CD4-positive, alpha-beta T cell (primary cell): Measurements from ENCODE around the gene HEATR5B. TPM values are rescaled to one million over a fixed set of nuclear protein-coding genes. Genes with fewer than 3 reads are reported as not detected.

ENCODE experiments used
- ATAC-seq: fragments of 200-7000 bp; cut with Tn5 transposase; one replicate; pipeline ENCODE4 v1.10.0; 2022; ENCODE audit warnings: mild to moderate bottlenecking; ENCODE audit not compliant: poor library complexity
- CTCF ChIA-PET: fragments of 350-600 bp; sonication (Branson Sonifier 250); formaldehyde crosslinking; loops from one replicate; lab custom pipeline; 2021; ENCODE audit warnings: antibody characterized with exemption, inconsistent platforms; lab: Charles Lee
- POLR2A ChIA-PET: fragments of 350-600 bp; sonication (Branson Sonifier 250); formaldehyde crosslinking; loops from one replicate; lab custom pipeline; 2021; ENCODE audit warnings: antibody characterized with exemption, inconsistent platforms; lab: Charles Lee
- DNase-seq, 14 experiments: peaks; one replicate each; pipeline ENCODE4 v3.0.0-alpha.2; 2013 to 2020; ENCODE audit warnings: mixed read lengths in 2 of 14
- H3K27ac ChIP-seq, 2 donors: one replicate each; pipeline versions ENCODE4 v1.5.1 to v1.7.0; 2013; ENCODE audit warnings: low read length in 2 of 2, low read depth in 1 of 2, mild to moderate bottlenecking in 1 of 2
- H3K27me3 ChIP-seq, 2 experiments: 1 replicate in 1 of 2; 2 replicates in 1 of 2; pipeline versions ENCODE4 v1.6.1 to v1.7.0; 2013; ENCODE audit warnings: low read length in 2 of 2, control low read depth in 1 of 2, mild to moderate bottlenecking in 1 of 2, moderate library complexity in 1 of 2; ENCODE audit not compliant: insufficient read depth in 2 of 2, control insufficient read depth in 1 of 2
- H3K36me3 ChIP-seq: one replicate; pipeline ENCODE4 v1.6.1; 2013; ENCODE audit warnings: low read length, control low read depth; ENCODE audit not compliant: insufficient read depth
- H3K4me1 ChIP-seq: one replicate; pipeline ENCODE4 v1.6.1; 2013; ENCODE audit warnings: low read length, control low read depth; ENCODE audit not compliant: insufficient read depth
- H3K4me3 ChIP-seq: one replicate; pipeline ENCODE4 v1.5.1; 2013; ENCODE audit warnings: mild to moderate bottlenecking, low read length, moderate library complexity
- H3K9me3 ChIP-seq, 2 experiments: 1 replicate in 1 of 2; 2 replicates in 1 of 2; pipeline versions ENCODE4 v1.6.1 to v1.7.0; 2013; ENCODE audit warnings: low read length in 2 of 2, mild to moderate bottlenecking in 2 of 2, control low read depth in 1 of 2, moderate library complexity in 1 of 2; ENCODE audit not compliant: control insufficient read depth in 1 of 2, insufficient read depth in 1 of 2
- H3K27ac Mint-ChIP-seq: one replicate; pipeline ENCODE4 v1.8.0; 2020; ENCODE audit warnings: mixed read lengths
- H3K27me3 Mint-ChIP-seq: one replicate; pipeline ENCODE4 v1.8.0; 2021; ENCODE audit warnings: mixed read lengths
- H3K36me3 Mint-ChIP-seq: one replicate; pipeline ENCODE4 v1.8.0; 2021; ENCODE audit warnings: low read depth, mixed read lengths
- H3K4me1 Mint-ChIP-seq: one replicate; pipeline ENCODE4 v1.8.0; 2021; ENCODE audit warnings: low read depth, mixed read lengths
- H3K4me3 Mint-ChIP-seq: one replicate; pipeline ENCODE4 v1.8.0; 2020; ENCODE audit warnings: mild to moderate bottlenecking, mixed read lengths
- H3K9me3 Mint-ChIP-seq: one replicate; pipeline ENCODE4 v1.8.0; 2020; ENCODE audit warnings: mixed read lengths
- CTCF ChIP-seq: fragments of 200-600 bp; IDR thresholded peaks from one replicate; pipeline ENCODE4 v1.8.0; 2022; ENCODE audit warnings: antibody characterized with exemption, mild to moderate bottlenecking
- intact Hi-C, 2 experiments: fragments of 100-400 bp; cut with DNase I in 1 of 2; cut with micrococcal nuclease in 1 of 2; formaldehyde crosslinking; loops; one replicate each; pipeline versions ENCODE4 v1.15.1 to v1.9.0; 2023 to 2025; cut with DNase I, micrococcal nuclease
- polyA plus RNA-seq, 2 donors: library from polyadenylated mRNA; unstranded; fragments of 120-200 nt; gene quantifications; one replicate each; pipeline ENCODE4 v1.2.1, GENCODE V29; 2013
- total RNA-seq, 174 experiments: library from RNA in 2 of 174; stranded (reverse) in 2 of 174; gene quantifications; one replicate each; pipeline ENCODE4 v1.2.3 and lab custom pipeline; 2021 to 2026

Gene HEATR5B
- total RNA-seq, result 10 to 100 TPM; 23.4 to 23.9 TPM
- 42.7 TPM for polyA plus RNA-seq (2013, experiment 1 of 2)
- 36.1 TPM for polyA plus RNA-seq (2013, experiment 2 of 2)
- total RNA-seq (lab: John Stamatoyannopoulos, UW), result 23.2 to 209 (median 116) reads per million in 172 experiments

- no peak within 1 kb of the TSS for H3K27ac Mint-ChIP-seq
- H3K27me3 ChIP-seq, result no peaks in the 10 kb centered on the region
- no peaks in the 10 kb centered on the region for H3K27me3 Mint-ChIP-seq
- H3K9me3 ChIP-seq, result no peaks in the 10 kb centered on the region
- POLR2A ChIA-PET, result interaction anchor here (0.8 to 2.2 kb wide), 9 partner anchors 8 to 148 kb away, joined by 3 to 16 read pairs (median 4); partner anchors contain the start of genes CEBPZ, CEBPZOS, EIF2AK2 and NDUFAF7
- CTCF ChIA-PET, result interaction anchor here (1.4 to 1.7 kb wide), 2 partner anchors 12 to 14 kb away, joined by 3 to 4 read pairs; no protein-coding TSS in a partner anchor
- H3K4me1 Mint-ChIP-seq, result no peaks in the 10 kb centered on the region
- DNase-seq (peak; percentile 80 to 98 (median 89)), ATAC-seq (peak; percentile 84)
- no peaks in the 10 kb centered on the region for H3K9me3 Mint-ChIP-seq
- peak within 1 kb of the TSS; percentile 77 to 82 for H3K27ac ChIP-seq
- peak within 1 kb of the TSS; percentile 94 for H3K4me3 ChIP-seq
- H3K4me3 Mint-ChIP-seq, result no peak within 1 kb of the TSS
- peaks cover 23% of the 10 kb centered on the region for H3K36me3 ChIP-seq
- peaks cover 42% of the 10 kb centered on the region for H3K4me1 ChIP-seq
- no peak for TF ChIP-seq CTCF
- peaks cover 25% of the 10 kb centered on the region for H3K36me3 Mint-ChIP-seq
- intact Hi-C loops, result loop anchor here (5.0 to 10.0 kb wide), 5 partner anchors 111 to 1661 kb away; partner anchors contain the start of genes ATL2 (in 1 of the 2), CEBPZ (in 1 of the 2), CEBPZOS (in 1 of the 2) and NDUFAF7 (in 1 of the 2)
Measured at GRCh38 chr2:37083873-37084794, at the start of gene HEATR5B, which contains the start of gene GPATCH11. TSS of gene HEATR5B (minus strand) at chr2:37084372. CDS start at chr2:37083414, 958 bp downstream. TSS of gene GPATCH11 (plus strand) at chr2:37084518. CDS start at chr2:37088382, 3,864 bp downstream.

GRCh38 chr2:37132914-37133313 is 48.7 kb upstream of the HEATR5B start:
- Histone ChIP-seq H3K4me1 (no peaks in the 10 kb centered on the region), H3K27ac (no peak overlapping the region), H3K9me3 (no peaks in the 10 kb centered on the region), H3K4me3 (no peak overlapping the region), H3K36me3 (peaks cover 89% of the 10 kb centered on the region), H3K27me3 (no peaks in the 10 kb centered on the region)
- Mint-ChIP-seq H3K36me3 (peaks cover 20% of the 10 kb centered on the region), H3K27me3 (no peaks in the 10 kb centered on the region), H3K27ac (no peak overlapping the region), H3K9me3 (peaks cover 2% of the 10 kb centered on the region), H3K4me1 (peaks cover 5% of the 10 kb centered on the region), H3K4me3 (no peak overlapping the region)
- ChIA-PET CTCF (no interaction called here), POLR2A (no interaction called here)
- DNase-seq (no peak), ATAC-seq (no peak)
- TF ChIP-seq CTCF, result no peak
- intact Hi-C loops, result no loop called here

- no peak for DNase-seq
- POLR2A ChIA-PET, result no interaction called here
- H3K4me1 ChIP-seq, result no peaks in the 10 kb centered on the region
- no peak for ATAC-seq
- Mint-ChIP-seq H3K36me3 (peaks cover 78% of the 10 kb centered on the region), H3K27me3 (no peaks in the 10 kb centered on the region), H3K4me1 (peaks cover 10% of the 10 kb centered on the region), H3K9me3 (no peaks in the 10 kb centered on the region), H3K4me3 (no peak overlapping the region), H3K27ac (no peak overlapping the region)
- no peak overlapping the region for H3K4me3 ChIP-seq
- no peak overlapping the region for H3K27ac ChIP-seq
- no peak for TF ChIP-seq CTCF
- H3K36me3 ChIP-seq, result peaks cover 55% of the 10 kb centered on the region
- CTCF ChIA-PET, result no interaction called here
- intact Hi-C loops, result no loop called here
- H3K9me3 ChIP-seq, result no peaks in the 10 kb centered on the region
- no peaks in the 10 kb centered on the region for H3K27me3 ChIP-seq
Measured at GRCh38 chr2:37125416-37125815, 41.2 kb upstream of the HEATR5B start.
